ENCODE data around the gene CDNF. TPM values are rescaled to one million over a fixed set of nuclear protein-coding genes. Genes with fewer than 3 reads are reported as not detected.

The CDNF gene
- total and polyA plus RNA-seq, 8 donors = 1.3 to 6.5 (median 4.1) TPM

GRCh38 chr10:14774797-14775196, 63.0 kb downstream of the CDNF start, which contains the start of gene FAM107B:
TSS of gene FAM107B (minus strand) at chr10:14774897. CDS start at chr10:14774663, 234 bp downstream.
- H3K4me1 ChIP-seq = peaks cover 0 to 13% (median 0%) of the 10 kb centered on the region in 3 donors
- H3K27me3 ChIP-seq = no peaks in the 10 kb centered on the region
- DNase-seq = no peak
- no peak within 1 kb of the TSS for H3K27ac ChIP-seq
- no peak within 1 kb of the TSS for H3K4me3 ChIP-seq
- H3K36me3 ChIP-seq = no peaks in the 10 kb centered on the region
- intact Hi-C loops (cut with DNase I) = no loop called here
- 88 to 89% methylated on average over 8 of the region's 8 CpGs for WGBS, 2 donors
- ATAC-seq = no peak
- TF ChIP-seq, protein P1, sequence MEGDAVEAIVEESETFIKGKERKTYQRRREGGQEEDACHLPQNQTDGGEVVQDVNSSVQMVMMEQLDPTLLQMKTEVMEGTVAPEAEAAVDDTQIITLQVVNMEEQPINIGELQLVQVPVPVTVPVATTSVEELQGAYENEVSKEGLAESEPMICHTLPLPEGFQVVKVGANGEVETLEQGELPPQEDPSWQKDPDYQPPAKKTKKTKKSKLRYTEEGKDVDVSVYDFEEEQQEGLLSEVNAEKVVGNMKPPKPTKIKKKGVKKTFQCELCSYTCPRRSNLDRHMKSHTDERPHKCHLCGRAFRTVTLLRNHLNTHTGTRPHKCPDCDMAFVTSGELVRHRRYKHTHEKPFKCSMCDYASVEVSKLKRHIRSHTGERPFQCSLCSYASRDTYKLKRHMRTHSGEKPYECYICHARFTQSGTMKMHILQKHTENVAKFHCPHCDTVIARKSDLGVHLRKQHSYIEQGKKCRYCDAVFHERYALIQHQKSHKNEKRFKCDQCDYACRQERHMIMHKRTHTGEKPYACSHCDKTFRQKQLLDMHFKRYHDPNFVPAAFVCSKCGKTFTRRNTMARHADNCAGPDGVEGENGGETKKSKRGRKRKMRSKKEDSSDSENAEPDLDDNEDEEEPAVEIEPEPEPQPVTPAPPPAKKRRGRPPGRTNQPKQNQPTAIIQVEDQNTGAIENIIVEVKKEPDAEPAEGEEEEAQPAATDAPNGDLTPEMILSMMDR (IDR thresholded peaks at IDR 0.05) = no peak
- FAIRE-seq = no peak
- no peaks in the 10 kb centered on the region for H3K9me3 ChIP-seq

GRCh38 chr10:14774214-14774580, 63.6 kb downstream of the CDNF start:
- TF ChIP-seq, protein P1 (IDR thresholded peaks at IDR 0.05) = no peak
- ATAC-seq = no peak
- no peak for DNase-seq
- intact Hi-C loops (cut with DNase I) = no loop called here
- FAIRE-seq = no peak
- H3K27ac ChIP-seq = no peak overlapping the region
- no peaks in the 10 kb centered on the region for H3K27me3 ChIP-seq
- H3K4me3 ChIP-seq = no peak overlapping the region
- WGBS, 2 donors = 89 to 93% methylated on average over 22 of the region's 22 CpGs
- no peaks in the 10 kb centered on the region for H3K36me3 ChIP-seq
- H3K9me3 ChIP-seq = no peaks in the 10 kb centered on the region
- peaks cover 0 to 10% (median 0%) of the 10 kb centered on the region in 3 donors for H3K4me1 ChIP-seq

GRCh38 chr10:14773551-14774213, 64.2 kb downstream of the CDNF start:
- intact Hi-C loops (cut with DNase I) = no loop called here
- peak in 1 of 4 donors; percentile 54 for ATAC-seq

DNA sequence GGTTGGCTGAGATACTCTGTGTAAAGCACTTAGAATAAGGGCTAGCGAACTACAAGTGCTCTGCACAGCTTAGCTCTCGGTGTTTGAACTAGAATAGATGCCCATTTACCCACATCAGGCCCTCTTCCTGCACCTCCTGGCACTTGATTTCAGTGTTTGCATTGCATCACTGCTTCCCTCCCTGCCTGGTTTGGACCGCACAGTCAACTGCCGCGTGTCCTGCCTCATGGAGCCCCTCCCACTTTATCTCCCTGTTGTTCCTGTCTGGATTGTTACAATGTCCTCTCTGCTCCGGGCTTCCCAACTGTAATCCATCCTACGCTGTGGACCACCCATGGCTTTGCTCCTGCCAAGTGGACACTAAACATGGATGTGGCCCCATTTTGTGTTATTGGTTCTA, 65.4 kb downstream of the CDNF start:
- TF ChIP-seq, protein P1 (IDR thresholded peaks at IDR 0.05) = no peak
- Histone ChIP-seq H3K36me3 (no peaks in the 10 kb centered on the region), H3K27ac (no peak overlapping the region), H3K27me3 (no peaks in the 10 kb centered on the region), H3K4me1 (no peaks in the 10 kb centered on the region), H3K9me3 (no peaks in the 10 kb centered on the region), H3K4me3 (no peak overlapping the region)
- WGBS, 2 donors = 88 to 92% methylated on average over 7 of the region's 7 CpGs
- DNase-seq (no peak), ATAC-seq (no peak), FAIRE-seq (no peak)
- intact Hi-C loops (cut with DNase I) = no loop called here

More at GRCh38 chr10:14773551-14774213, 64.2 kb downstream of the CDNF start:
- TF ChIP-seq, protein P1 (IDR thresholded peaks at IDR 0.05) = peak in 1 of 4 donors; percentile 20
- Histone ChIP-seq H3K4me1 (peaks cover 0 to 5% (median 0%) of the 10 kb centered on the region in 3 donors), H3K36me3 (no peaks in the 10 kb centered on the region), H3K9me3 (no peaks in the 10 kb centered on the region), H3K27me3 (no peaks in the 10 kb centered on the region), H3K4me3 (no peak overlapping the region), H3K27ac (no peak overlapping the region)
- DNase-seq (no peak), FAIRE-seq (no peak)
- WGBS, 2 donors = 65 to 71% methylated on average over 10 of the region's 10 CpGs

DNA sequence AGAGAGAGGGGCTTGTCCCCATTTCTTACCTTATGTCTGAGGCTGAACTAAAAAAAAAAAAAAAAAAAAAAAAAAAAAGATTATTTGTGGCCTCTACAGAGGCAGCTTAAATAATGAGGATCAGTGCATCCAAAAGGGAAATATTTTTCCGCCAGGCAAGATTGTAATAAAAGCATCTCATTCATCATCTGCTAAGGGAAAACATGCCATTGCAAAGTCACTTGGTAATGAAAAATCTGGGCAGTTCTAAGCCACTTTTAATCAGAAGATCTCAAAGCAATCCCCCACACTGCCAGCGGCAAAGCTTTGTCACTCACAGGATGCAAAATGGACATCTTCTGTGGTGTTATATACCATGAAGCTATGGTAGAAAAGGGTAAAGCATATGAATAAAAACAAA, 66.9 kb downstream of the CDNF start:
- FAIRE-seq (no peak), DNase-seq (no peak), ATAC-seq (no peak)
- no peaks in the 10 kb centered on the region for H3K36me3 ChIP-seq
- 71 to 75% methylated on average over 2 of the region's 2 CpGs for WGBS, 2 donors
- TF ChIP-seq, protein P1 (IDR thresholded peaks at IDR 0.05) = no peak
- H3K9me3 ChIP-seq = no peaks in the 10 kb centered on the region
- no peaks in the 10 kb centered on the region for H3K27me3 ChIP-seq
- no peak overlapping the region for H3K4me3 ChIP-seq
- intact Hi-C loops (cut with DNase I) = no loop called here
- no peaks in the 10 kb centered on the region for H3K4me1 ChIP-seq
- H3K27ac ChIP-seq = no peak overlapping the region
